Neural progenitor cell (in vitro differentiated cells): ENCODE data around the gene P2RX7. TPM values are rescaled to one million over a fixed set of nuclear protein-coding genes. Genes with fewer than 3 reads are reported as not detected.
A peak's percentile ranks its signal among the peaks of the same experiment; 100 is the strongest.

Experiments used
- DNase-seq: peaks from one replicate; pipeline ENCODE4 v3.0.0-alpha.2; 2016; ENCODE audit warnings: low spot score
- H2AFZ ChIP-seq: fragments of 200-600 bp; sonication (generic); replicated peaks from 2 replicates; pipeline ENCODE4 v1.6.1; 2016; ENCODE audit warnings: antibody characterized with exemption
- H3F3A ChIP-seq: fragments of 200-600 bp; sonication (generic); 2 replicates; pipeline ENCODE4 v1.6.1; 2016; ENCODE audit warnings: antibody characterized with exemption, low read depth
- H3K27ac ChIP-seq: fragments of 200-600 bp; sonication (generic); 2 replicates; pipeline ENCODE4 v1.5.1; 2016; ENCODE audit warnings: mild to moderate bottlenecking
- H3K27me3 ChIP-seq: fragments of 200-600 bp; sonication (generic); 2 replicates; pipeline ENCODE4 v1.6.1; 2016; ENCODE audit warnings: mild to moderate bottlenecking, moderate library complexity
- H3K36me3 ChIP-seq: fragments of 200-600 bp; sonication (generic); 2 replicates; pipeline ENCODE4 v1.5.1; 2016
- H3K4me1 ChIP-seq: fragments of 200-600 bp; sonication (generic); 2 replicates; pipeline ENCODE4 v1.6.1; 2016; ENCODE audit warnings: mixed run types
- H3K4me2 ChIP-seq: fragments of 200-600 bp; sonication (generic); 2 replicates; pipeline ENCODE4 v1.6.1; 2016
- H3K4me3 ChIP-seq: fragments of 200-600 bp; sonication (generic); 2 replicates; pipeline ENCODE4 v1.5.1; 2016
- H3K79me2 ChIP-seq: fragments of 200-600 bp; sonication (generic); 2 replicates; pipeline ENCODE4 v1.6.1; 2016; ENCODE audit warnings: low read depth
- H3K9ac ChIP-seq: fragments of 200-600 bp; sonication (generic); 2 replicates; pipeline ENCODE4 v1.6.1; 2016
- H3K9me3 ChIP-seq: fragments of 200-600 bp; sonication (generic); 2 replicates; pipeline ENCODE4 v1.5.1; 2016; ENCODE audit warnings: low read depth
- H4K20me1 ChIP-seq: fragments of 200-600 bp; sonication (generic); 2 replicates; pipeline ENCODE4 v1.6.1; 2016; ENCODE audit warnings: low read depth
- H3K27ac Mint-ChIP-seq: 3 replicates; pipeline ENCODE4 v1.8.0; 2021; ENCODE audit warnings: mixed read lengths
- H3K27me3 Mint-ChIP-seq: 2 replicates; pipeline ENCODE4 v1.8.0; 2022; ENCODE audit warnings: low read depth, mild to moderate bottlenecking, inconsistent platforms, moderate library complexity, mixed read lengths; ENCODE audit not compliant: insufficient read depth
- H3K36me3 Mint-ChIP-seq: 3 replicates; pipeline ENCODE4 v1.8.0; 2021; ENCODE audit warnings: mixed read lengths
- H3K4me1 Mint-ChIP-seq: 3 replicates; pipeline ENCODE4 v1.8.0; 2021; ENCODE audit warnings: mixed read lengths
- H3K4me3 Mint-ChIP-seq: 3 replicates; pipeline ENCODE4 v1.8.0; 2021; ENCODE audit warnings: mild to moderate bottlenecking, moderate library complexity, mixed read lengths
- H3K9me3 Mint-ChIP-seq: 3 replicates; pipeline ENCODE4 v1.8.0; 2020; ENCODE audit warnings: mixed read lengths
- EZH2 ChIP-seq: fragments of 200-600 bp; sonication (generic); IDR thresholded peaks from 2 replicates; pipeline ENCODE4 v1.6.1; 2017; ENCODE audit warnings: antibody characterized with exemption, mild to moderate bottlenecking, moderate library complexity
- EZH2phosphoT487 ChIP-seq: fragments of 200-600 bp; sonication (generic); IDR thresholded peaks from 2 replicates; pipeline ENCODE4 v1.6.1; 2017; ENCODE audit warnings: antibody characterized with exemption
- total RNA-seq: library from RNA; depleted of rRNA; stranded (reverse); fragments of >200 nt; gene quantifications from 2 replicates; pipeline ENCODE4 v1.2.3, GENCODE V29; 2015; ENCODE audit warnings: low replicate concordance
- TF ChIP-seq, protein P1 (sequence below): fragments of 200-600 bp; sonication (generic); IDR thresholded peaks from 2 replicates; pipeline ENCODE4 v1.5.1; 2017; ENCODE audit warnings: antibody characterized with exemption, mild to moderate bottlenecking

Gene P2RX7
- total RNA-seq, 1 donor from 2014 or later: 0.71 TPM

DNA sequence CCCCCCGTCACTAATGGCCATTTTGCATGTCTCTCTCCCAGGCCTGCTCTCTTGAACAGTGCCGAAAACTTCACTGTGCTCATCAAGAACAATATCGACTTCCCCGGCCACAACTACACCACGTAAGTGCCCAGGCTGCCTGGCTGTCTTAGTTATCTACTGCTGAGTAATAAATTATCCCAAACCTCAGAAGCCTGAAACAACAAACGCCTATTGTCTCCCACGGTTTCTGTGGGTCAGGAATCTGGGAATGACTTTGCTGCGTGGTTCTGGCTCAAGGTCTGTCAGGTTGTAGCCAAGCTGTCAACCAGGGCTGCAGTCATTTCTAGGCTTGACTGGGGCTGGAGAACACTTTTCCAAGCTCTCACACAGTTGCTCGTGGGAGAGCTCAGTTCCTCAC lies 32.6 kb downstream of the P2RX7 start:
- Mint-ChIP-seq H3K4me3 (no peak overlapping the region), H3K36me3 (no peaks in the 10 kb centered on the region), H3K4me1 (peaks cover 6% of the 10 kb centered on the region), H3K27me3 (peaks cover 3% of the 10 kb centered on the region), H3K9me3 (no peaks in the 10 kb centered on the region), H3K27ac (no peak overlapping the region)
- Histone ChIP-seq H2AFZ (no peak overlapping the region), H3K4me2 (no peak overlapping the region), H3K9me3 (no peaks in the 10 kb centered on the region), H3K27ac (no peak overlapping the region), H3F3A (no peaks in the 10 kb centered on the region), H3K4me3 (no peak overlapping the region), H4K20me1 (no peaks in the 10 kb centered on the region), H3K79me2 (no peaks in the 10 kb centered on the region), H3K36me3 (no peaks in the 10 kb centered on the region), H3K27me3 (no peaks in the 10 kb centered on the region), H3K9ac (no peak overlapping the region), H3K4me1 (no peaks in the 10 kb centered on the region)
- DNase-seq: no peak
- TF ChIP-seq, protein P1, sequence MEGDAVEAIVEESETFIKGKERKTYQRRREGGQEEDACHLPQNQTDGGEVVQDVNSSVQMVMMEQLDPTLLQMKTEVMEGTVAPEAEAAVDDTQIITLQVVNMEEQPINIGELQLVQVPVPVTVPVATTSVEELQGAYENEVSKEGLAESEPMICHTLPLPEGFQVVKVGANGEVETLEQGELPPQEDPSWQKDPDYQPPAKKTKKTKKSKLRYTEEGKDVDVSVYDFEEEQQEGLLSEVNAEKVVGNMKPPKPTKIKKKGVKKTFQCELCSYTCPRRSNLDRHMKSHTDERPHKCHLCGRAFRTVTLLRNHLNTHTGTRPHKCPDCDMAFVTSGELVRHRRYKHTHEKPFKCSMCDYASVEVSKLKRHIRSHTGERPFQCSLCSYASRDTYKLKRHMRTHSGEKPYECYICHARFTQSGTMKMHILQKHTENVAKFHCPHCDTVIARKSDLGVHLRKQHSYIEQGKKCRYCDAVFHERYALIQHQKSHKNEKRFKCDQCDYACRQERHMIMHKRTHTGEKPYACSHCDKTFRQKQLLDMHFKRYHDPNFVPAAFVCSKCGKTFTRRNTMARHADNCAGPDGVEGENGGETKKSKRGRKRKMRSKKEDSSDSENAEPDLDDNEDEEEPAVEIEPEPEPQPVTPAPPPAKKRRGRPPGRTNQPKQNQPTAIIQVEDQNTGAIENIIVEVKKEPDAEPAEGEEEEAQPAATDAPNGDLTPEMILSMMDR: no peak
- no peak for TF ChIP-seq EZH2
- TF ChIP-seq EZH2phosphoT487: no peak

DNA sequence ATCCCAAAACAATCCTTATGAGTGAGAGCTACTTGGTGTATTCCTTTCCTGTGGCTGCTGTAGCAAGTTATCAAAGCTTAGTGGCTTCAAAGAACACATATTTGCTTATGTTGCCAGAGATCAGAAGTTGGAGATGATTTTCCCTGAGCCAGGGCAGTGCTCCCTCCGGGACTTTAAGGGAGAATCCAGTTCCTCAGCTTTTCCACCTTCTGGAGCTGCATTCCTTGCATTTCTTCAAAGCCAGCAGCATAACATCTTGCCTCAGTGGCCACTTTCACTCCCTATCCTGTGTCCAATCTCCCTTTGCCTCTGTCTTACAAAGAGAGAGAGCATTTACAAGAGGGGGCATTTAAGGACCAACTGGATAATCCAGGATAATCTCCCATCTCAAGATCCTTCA lies 33.7 kb downstream of the P2RX7 start:
- no peaks in the 10 kb centered on the region for H3K79me2 ChIP-seq
- peak overlapping the region; percentile 76 for H3K27ac Mint-ChIP-seq
- no peaks in the 10 kb centered on the region for H3K9me3 ChIP-seq
- H3K27ac ChIP-seq: no peak overlapping the region
- H4K20me1 ChIP-seq: no peaks in the 10 kb centered on the region
- H3K4me1 Mint-ChIP-seq: peaks cover 11% of the 10 kb centered on the region
- H3K4me3 Mint-ChIP-seq: no peak overlapping the region
- H3K27me3 ChIP-seq: no peaks in the 10 kb centered on the region
- H3F3A ChIP-seq: no peaks in the 10 kb centered on the region
- no peaks in the 10 kb centered on the region for H3K4me1 ChIP-seq
- no peak for TF ChIP-seq EZH2
- no peak for TF ChIP-seq EZH2phosphoT487
- TF ChIP-seq, protein P1: no peak
- no peak overlapping the region for H3K9ac ChIP-seq
- no peaks in the 10 kb centered on the region for H3K36me3 Mint-ChIP-seq
- no peaks in the 10 kb centered on the region for H3K9me3 Mint-ChIP-seq
- H2AFZ ChIP-seq: no peak overlapping the region
- no peaks in the 10 kb centered on the region for H3K36me3 ChIP-seq
- no peak overlapping the region for H3K4me2 ChIP-seq
- peaks cover 6% of the 10 kb centered on the region for H3K27me3 Mint-ChIP-seq
- no peak for DNase-seq
- no peak overlapping the region for H3K4me3 ChIP-seq

DNA sequence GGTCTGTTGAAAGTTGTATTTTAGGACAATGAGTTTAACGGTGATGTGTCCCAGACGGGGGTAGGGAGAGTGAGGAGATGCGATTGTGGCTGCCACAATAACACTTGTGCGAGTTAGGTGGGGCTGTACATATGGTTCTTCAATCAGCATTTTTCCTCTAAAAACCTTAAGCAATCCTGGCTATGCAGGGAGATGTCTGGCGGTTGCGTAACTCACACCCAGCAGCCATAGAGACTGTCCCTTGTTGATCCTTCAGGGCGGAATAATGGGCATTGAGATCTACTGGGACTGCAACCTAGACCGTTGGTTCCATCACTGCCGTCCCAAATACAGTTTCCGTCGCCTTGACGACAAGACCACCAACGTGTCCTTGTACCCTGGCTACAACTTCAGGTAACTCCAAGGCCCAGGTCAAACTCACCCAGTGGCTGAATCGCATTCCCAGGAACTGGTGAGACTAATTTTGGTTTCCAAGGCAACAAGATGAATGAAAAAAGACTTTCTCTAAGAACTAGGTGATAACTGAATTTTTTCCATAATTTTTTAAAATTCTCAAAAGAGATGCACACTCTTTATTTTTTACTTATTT lies 34.6 kb downstream of the P2RX7 start:
- no peak for DNase-seq
- H3F3A ChIP-seq: no peaks in the 10 kb centered on the region
- no peak overlapping the region for H2AFZ ChIP-seq
- no peaks in the 10 kb centered on the region for H3K9me3 Mint-ChIP-seq
- no peak overlapping the region for H3K27ac ChIP-seq
- no peaks in the 10 kb centered on the region for H3K9me3 ChIP-seq
- no peaks in the 10 kb centered on the region for H3K4me1 ChIP-seq
- TF ChIP-seq EZH2: no peak
- TF ChIP-seq, protein P1: no peak
- TF ChIP-seq EZH2phosphoT487: no peak
- no peaks in the 10 kb centered on the region for H3K27me3 ChIP-seq
- no peak overlapping the region for H3K9ac ChIP-seq
- H3K27me3 Mint-ChIP-seq: peaks cover 6% of the 10 kb centered on the region
- no peak overlapping the region for H3K4me3 Mint-ChIP-seq
- no peaks in the 10 kb centered on the region for H4K20me1 ChIP-seq
- H3K27ac Mint-ChIP-seq: no peak overlapping the region
- no peaks in the 10 kb centered on the region for H3K36me3 Mint-ChIP-seq
- H3K79me2 ChIP-seq: no peaks in the 10 kb centered on the region
- no peaks in the 10 kb centered on the region for H3K36me3 ChIP-seq
- no peak overlapping the region for H3K4me3 ChIP-seq
- H3K4me1 Mint-ChIP-seq: peaks cover 11% of the 10 kb centered on the region
- H3K4me2 ChIP-seq: no peak overlapping the region
